SK-N-MC (cell line): Measurements from ENCODE around the gene ZER1.
"Not testable (repeated sequence)": the region's sequence is repeated elsewhere in the genome, so short reads cannot be mapped to it uniquely, and the experiment has no call there.

Experiments
- DNase-seq: peaks from one replicate; pipeline ENCODE4 v3.0.0-alpha.2; 2011; ENCODE audit warnings: low read depth, low spot score
- H3K27ac ChIP-seq: fragments of 200-600 bp; sonication (generic); 2 replicates; pipeline ENCODE4 v1.5.1; 2016; ENCODE audit warnings: mixed run types
- H3K36me3 ChIP-seq: fragments of 200-600 bp; sonication (generic); 2 replicates; pipeline ENCODE4 v1.6.1; 2017; ENCODE audit warnings: antibody characterized with exemption, low read length, mixed read lengths; ENCODE audit not compliant: insufficient read depth
- H3K4me3 ChIP-seq: fragments of 200-600 bp; sonication (generic); 2 replicates; pipeline ENCODE4 v1.5.1; 2016
- H3K9ac ChIP-seq: fragments of 200-600 bp; sonication (generic); 2 replicates; pipeline ENCODE4 v1.8.0; 2017; ENCODE audit warnings: mixed run types, mixed read lengths; ENCODE audit not compliant: insufficient read length
- H3K9me3 ChIP-seq: fragments of 200-600 bp; sonication (generic); 2 replicates; pipeline ENCODE4 v1.6.1; 2017; ENCODE audit warnings: low read depth, mild to moderate bottlenecking, antibody characterized with exemption, low read length, moderate library complexity, mixed read lengths
- EZH2 ChIP-seq: fragments of 200-600 bp; sonication (generic); IDR thresholded peaks from one replicate; pipeline ENCODE4 v1.6.1; 2017; ENCODE audit warnings: antibody characterized with exemption
- FOXP2 ChIP-seq: optimal IDR thresholded peaks from 2 replicates; pipeline ENCODE3; 2011; ENCODE audit warnings: mild to moderate bottlenecking, moderate library complexity; ENCODE audit not compliant: insufficient read depth; ENCODE audit errors: extremely low read length, control extremely low read depth
- POLR2AphosphoS5 ChIP-seq: IDR thresholded peaks from 2 replicates; pipeline ENCODE4 v1.6.1; 2012; ENCODE audit warnings: mild to moderate bottlenecking, low read depth, low read length, borderline replicate concordance

The ZER1 gene

GRCh38 chr9:128701227-128701854 is 70.4 kb downstream of the ZER1 start:
- Histone ChIP-seq H3K27ac (no peak overlapping the region), H3K36me3 (peaks cover 13% of the 10 kb centered on the region), H3K9me3 (no peaks in the 10 kb centered on the region), H3K9ac (no peak overlapping the region), H3K4me3 (no peak overlapping the region)
- no peak for DNase-seq
- TF ChIP-seq EZH2, result no peak
- TF ChIP-seq FOXP2, result no peak
- TF ChIP-seq POLR2AphosphoS5, result no peak

GRCh38 chr9:128699096-128699795 is 72.5 kb downstream of the ZER1 start:
- not testable (repeated sequence) for H3K9ac ChIP-seq, H3K27ac ChIP-seq, DNase-seq, H3K4me3 ChIP-seq, H3K9me3 ChIP-seq
- H3K36me3 ChIP-seq, result peaks cover 29% of the 10 kb centered on the region

GRCh38 chr9:128696923-128697707 is 74.6 kb downstream of the ZER1 start:
- H3K9me3 ChIP-seq, result no peaks in the 10 kb centered on the region
- TF ChIP-seq POLR2AphosphoS5 (peak; percentile 54; the same call in 1 of the 2 replicates), FOXP2 (no peak), EZH2 (no peak)
- no peak overlapping the region for H3K4me3 ChIP-seq
- peaks cover 50% of the 10 kb centered on the region for H3K36me3 ChIP-seq
- DNase-seq, result no peak
- peak overlapping the region; percentile 63 for H3K27ac ChIP-seq
- H3K9ac ChIP-seq, result no peak overlapping the region

GRCh38 chr9:128694344-128694743 is 77.4 kb downstream of the ZER1 start:
- no peak overlapping the region for H3K9ac ChIP-seq
- H3K27ac ChIP-seq, result peak overlapping the region; percentile 15
- no peak overlapping the region for H3K4me3 ChIP-seq
- DNase-seq, result no peak
- H3K9me3 ChIP-seq, result no peaks in the 10 kb centered on the region
- H3K36me3 ChIP-seq, result peaks cover 70% of the 10 kb centered on the region
- TF ChIP-seq FOXP2 (no peak), POLR2AphosphoS5 (no peak), EZH2 (no peak)

- not testable (repeated sequence) for H3K27ac ChIP-seq, H3K9me3 ChIP-seq, H3K9ac ChIP-seq, H3K4me3 ChIP-seq, DNase-seq
- peaks cover 70% of the 10 kb centered on the region for H3K36me3 ChIP-seq
Measured at GRCh38 chr9:128693738-128694137, 78.0 kb downstream of the ZER1 start.

GRCh38 chr9:128690684-128691034 is 81.1 kb downstream of the ZER1 start:
- Histone ChIP-seq H3K36me3 (peaks cover 50% of the 10 kb centered on the region), H3K9me3 (no peaks in the 10 kb centered on the region), H3K9ac (peak overlapping the region; percentile 92), H3K4me3 (peak overlapping the region; percentile 91), H3K27ac (peak overlapping the region; percentile 72)
- DNase-seq, result no peak
- TF ChIP-seq EZH2 (no peak), FOXP2 (no peak), POLR2AphosphoS5 (no peak; the same call in 1 of the 2 replicates)

- H3K27ac ChIP-seq, result peak overlapping the region; percentile 72
- peaks cover 46% of the 10 kb centered on the region for H3K36me3 ChIP-seq
- H3K9ac ChIP-seq, result peak overlapping the region; percentile 92
- no peak for TF ChIP-seq EZH2
- no peak for TF ChIP-seq POLR2AphosphoS5
- no peak for TF ChIP-seq FOXP2
- H3K4me3 ChIP-seq, result peak overlapping the region; percentile 91
- DNase-seq, result no peak
- no peaks in the 10 kb centered on the region for H3K9me3 ChIP-seq
Measured at GRCh38 chr9:128689820-128690683, 81.7 kb downstream of the ZER1 start.

GRCh38 chr9:128689293-128689774 is 82.4 kb downstream of the ZER1 start:
- Histone ChIP-seq H3K9ac (peak overlapping the region; percentile 92), H3K27ac (peak overlapping the region; percentile 90), H3K9me3 (no peaks in the 10 kb centered on the region), H3K4me3 (peak overlapping the region; percentile 80), H3K36me3 (peaks cover 41% of the 10 kb centered on the region)
- DNase-seq, result no peak
- TF ChIP-seq FOXP2, result no peak
- TF ChIP-seq EZH2, result no peak
- no peak; the same call in 1 of the 2 replicates for TF ChIP-seq POLR2AphosphoS5
